GM12892 (cell line): ENCODE data around the gene MTHFD1L.

Experiments used
- POLR2A ChIP-seq: IDR thresholded peaks from 2 replicates; pipeline ENCODE4 v1.6.1; 2011; ENCODE audit warnings: low read depth, low read length, control low read depth
- POLR2AphosphoS5 ChIP-seq: IDR thresholded peaks from 2 replicates; pipeline ENCODE4 v1.6.1; 2011; ENCODE audit warnings: low read depth, low read length, control low read depth

GRCh38 chr6:150967910-150968309 lies 102.4 kb downstream of the MTHFD1L start:
- TF ChIP-seq POLR2A = no peak
- TF ChIP-seq POLR2AphosphoS5 = no peak
